Lung (tissue), 12 donors: Measurements from ENCODE around the gene CARMIL1. TPM values are rescaled to one million over a fixed set of nuclear protein-coding genes. Genes with fewer than 3 reads are reported as not detected.

Source experiments
- ATAC-seq: fragments of 200-7000 bp; cut with Tn5 transposase; one replicate; pipeline ENCODE4 v1.9.1; 2020; ENCODE audit warnings: moderate number of reproducible peaks; ENCODE audit not compliant: insufficient read depth, low FRiP score
- DNase-seq, 3 donors: peaks; one replicate each; pipeline ENCODE4 v3.0.0-alpha.2; 2013 to 2017
- H3K27ac ChIP-seq, 2 donors: one replicate each; pipeline ENCODE4 v1.5.1; 2013; ENCODE audit warnings: mild to moderate bottlenecking in 2 of 2, moderate library complexity in 2 of 2, control low read depth in 1 of 2, inconsistent platforms in 1 of 2, low read depth in 1 of 2, low read length in 1 of 2
- H3K27me3 ChIP-seq, 3 donors: one replicate each; pipeline ENCODE4 v1.5.1; 2013; ENCODE audit warnings: low read length in 2 of 3; ENCODE audit not compliant: control insufficient read depth in 3 of 3, insufficient read depth in 3 of 3
- H3K36me3 ChIP-seq, 4 donors: one replicate each; pipeline ENCODE4 v1.5.1; 2013; ENCODE audit warnings: low read length in 4 of 4, mild to moderate bottlenecking in 1 of 4, moderate library complexity in 1 of 4; ENCODE audit not compliant: control insufficient read depth in 4 of 4, insufficient read depth in 4 of 4
- H3K4me1 ChIP-seq, 5 donors: one replicate each; pipeline ENCODE4 v1.5.1; 2013; ENCODE audit warnings: low read length in 5 of 5, mild to moderate bottlenecking in 2 of 5, moderate library complexity in 1 of 5; ENCODE audit not compliant: control insufficient read depth in 5 of 5, insufficient read depth in 5 of 5
- H3K4me3 ChIP-seq: one replicate; pipeline ENCODE4 v1.5.1; 2013; ENCODE audit warnings: mild to moderate bottlenecking, control low read depth, moderate library complexity
- H3K9ac ChIP-seq, 2 donors: one replicate each; pipeline ENCODE4 v1.5.1; 2013; ENCODE audit warnings: low read length in 2 of 2, control low read depth in 1 of 2; ENCODE audit not compliant: insufficient read depth in 1 of 2
- H3K9me3 ChIP-seq, 4 donors: one replicate each; pipeline ENCODE4 v1.5.1; 2013; ENCODE audit warnings: low read length in 3 of 4, mild to moderate bottlenecking in 1 of 4, moderate library complexity in 1 of 4; ENCODE audit not compliant: control insufficient read depth in 4 of 4, insufficient read depth in 3 of 4
- CTCF ChIP-seq: IDR thresholded peaks from 2 replicates; pipeline ENCODE4 v1.5.1; 2012; ENCODE audit warnings: mild to moderate bottlenecking; ENCODE audit errors: control extremely low read depth, extremely low read depth
- WGBS, 2 donors: extraction: QIAGEN DNeasy Blood & Tissue Kit; methylation state at CpG; one replicate each; pipeline ENCODE4 v1.1.7; 2013; 5-methylcytosine and 5-hydroxymethylcytosine counted together
- polyA plus RNA-seq, 2 donors: library from polyadenylated mRNA; stranded (reverse); fragments of 200-250 nt; gene quantifications; one replicate each; pipeline ENCODE4 v1.2.1, GENCODE V29; 2013
- total RNA-seq, 2 donors: library from RNA; depleted of rRNA in 1 of 2; stranded (reverse); fragments of >200 nt in 1 of 2; gene quantifications; one replicate each; pipeline ENCODE4 v1.2.1, GENCODE V29; 2014 to 2021
- donor health status: control.
- donor health status: control.
- donor health status: Bipolar disorder and iron deficiency.
- donor health status: healthy.
- donor health status: DM: yes; HTN: yes; CAD: no.

CARMIL1 gene
- total and polyA plus RNA-seq, 4 donors: 8.0 to 38.3 (median 34.9) TPM

- no peaks in the 10 kb centered on the region for H3K36me3 ChIP-seq
- no peak for ATAC-seq
- H3K4me1 ChIP-seq: no peaks in the 10 kb centered on the region
- no peaks in the 10 kb centered on the region for H3K27me3 ChIP-seq
- no peak for TF ChIP-seq CTCF
- H3K9me3 ChIP-seq: no peaks in the 10 kb centered on the region
- DNase-seq: no peak
- H3K4me3 ChIP-seq: no peak overlapping the region
- H3K27ac ChIP-seq: no peak overlapping the region
- no peak overlapping the region for H3K9ac ChIP-seq
- WGBS, 2 donors: 74 to 77% methylated on average over 7 of the region's 7 CpGs
Observed at GRCh38 chr6:25257686-25258348, 21.4 kb upstream of the CARMIL1 start.

GRCh38 chr6:25259756-25260155 lies 19.4 kb upstream of the CARMIL1 start:
- Histone ChIP-seq H3K27ac (no peak overlapping the region), H3K9ac (no peak overlapping the region), H3K4me1 (no peaks in the 10 kb centered on the region), H3K36me3 (no peaks in the 10 kb centered on the region), H3K9me3 (no peaks in the 10 kb centered on the region), H3K4me3 (no peak overlapping the region), H3K27me3 (no peaks in the 10 kb centered on the region)
- TF ChIP-seq CTCF: no peak
- WGBS, 2 donors: 90 to 94% methylated on average over 4 of the region's 4 CpGs
- DNase-seq: no peak
- no peak for ATAC-seq

- no peak overlapping the region for H3K9ac ChIP-seq
- H3K4me1 ChIP-seq: no peaks in the 10 kb centered on the region
- no peak overlapping the region for H3K4me3 ChIP-seq
- H3K27me3 ChIP-seq: no peaks in the 10 kb centered on the region
- no peak for DNase-seq
- no peak overlapping the region for H3K27ac ChIP-seq
- no peak for ATAC-seq
- no peaks in the 10 kb centered on the region for H3K36me3 ChIP-seq
- 64 to 80% methylated on average over 2 of the region's 2 CpGs for WGBS, 2 donors
- no peak for TF ChIP-seq CTCF
- H3K9me3 ChIP-seq: no peaks in the 10 kb centered on the region
Observed at GRCh38 chr6:25263657-25264056, 15.5 kb upstream of the CARMIL1 start.
